HL-60 (cell line): ENCODE results near the gene USH2A.

Source experiments
- CTCF ChIP-seq: IDR thresholded peaks from one replicate; pipeline ENCODE4 v1.5.1; 2011; ENCODE audit warnings: low read length, control low read depth, inconsistent platforms; ENCODE audit not compliant: insufficient read depth
- REST ChIP-seq: IDR thresholded peaks from 2 replicates; pipeline ENCODE4 v1.6.1; 2012; ENCODE audit warnings: low read depth; ENCODE audit not compliant: insufficient replicate concordance

GRCh38 chr1:215844266-215844665 lies 579.0 kb downstream of the USH2A start:
- TF ChIP-seq CTCF (no peak), REST (no peak)
